BE2C (cell line): ENCODE results near the gene SPTBN1.

Source experiments
- DNase-seq: peaks from one replicate; pipeline ENCODE4 v3.0.0-alpha.2; 2020
- H3K27me3 ChIP-seq: fragments of 250-450 bp; sonication (Bioruptor Pico); 2 replicates; pipeline ENCODE4 v1.5.1; 2020; ENCODE audit warnings: mild to moderate bottlenecking
- H3K36me3 ChIP-seq: fragments of 250-450 bp; sonication (Bioruptor Pico); 2 replicates; pipeline ENCODE4 v1.5.1; 2020; ENCODE audit warnings: mild to moderate bottlenecking
- H3K4me1 ChIP-seq: fragments of 250-450 bp; sonication (Bioruptor Pico); 2 replicates; pipeline ENCODE4 v1.5.1; 2020
- H3K4me3 ChIP-seq: 2 replicates; pipeline ENCODE4 v1.5.1; 2011; ENCODE audit warnings: low read depth, low read length
- H3K9me3 ChIP-seq: fragments of 250-450 bp; sonication (Bioruptor Pico); 2 replicates; pipeline ENCODE4 v1.5.1; 2020
- CTCF ChIP-seq: IDR thresholded peaks from 2 replicates; pipeline ENCODE4 v1.5.1; 2012; ENCODE audit warnings: mild to moderate bottlenecking, low read depth, low read length

SPTBN1 gene

GRCh38 chr2:54609241-54609640 lies 153.1 kb downstream of the SPTBN1 start:
- Histone ChIP-seq H3K9me3 (no peaks in the 10 kb centered on the region), H3K27me3 (no peaks in the 10 kb centered on the region), H3K4me1 (no peaks in the 10 kb centered on the region), H3K36me3 (peaks cover 3% of the 10 kb centered on the region; the same call in 1 of the 2 replicates), H3K4me3 (no peak overlapping the region)
- no peak for DNase-seq
- TF ChIP-seq CTCF, result no peak

- no peak for TF ChIP-seq CTCF
- no peak for DNase-seq
These were observed 153.5 kb downstream of the SPTBN1 start for GRCh38 chr2:54609647-54610046.

GRCh38 chr2:54610700-54611099 lies 154.6 kb downstream of the SPTBN1 start:
- no peak overlapping the region for H3K4me3 ChIP-seq
- no peak for TF ChIP-seq CTCF
- DNase-seq, result no peak

More at GRCh38 chr2:54609647-54610046, 153.5 kb downstream of the SPTBN1 start:
- Histone ChIP-seq H3K36me3 (peaks cover 3% of the 10 kb centered on the region; the same call in 1 of the 2 replicates), H3K4me3 (no peak overlapping the region), H3K27me3 (no peaks in the 10 kb centered on the region), H3K9me3 (no peaks in the 10 kb centered on the region), H3K4me1 (no peaks in the 10 kb centered on the region)

GRCh38 chr2:54611830-54612545 lies 155.9 kb downstream of the SPTBN1 start:
- H3K4me3 ChIP-seq, result no peak overlapping the region

More at GRCh38 chr2:54610700-54611099, 154.6 kb downstream of the SPTBN1 start:
- Histone ChIP-seq H3K4me1 (no peaks in the 10 kb centered on the region), H3K27me3 (no peaks in the 10 kb centered on the region), H3K36me3 (peaks cover 3% of the 10 kb centered on the region; the same call in 1 of the 2 replicates), H3K9me3 (no peaks in the 10 kb centered on the region)

GRCh38 chr2:54613386-54613785 lies 157.3 kb downstream of the SPTBN1 start:
- Histone ChIP-seq H3K9me3 (no peaks in the 10 kb centered on the region), H3K4me3 (no peak overlapping the region), H3K36me3 (peaks cover 10% of the 10 kb centered on the region; the same call in 1 of the 2 replicates), H3K27me3 (no peaks in the 10 kb centered on the region), H3K4me1 (no peaks in the 10 kb centered on the region)
- no peak for DNase-seq
- TF ChIP-seq CTCF, result no peak

More at GRCh38 chr2:54611830-54612545, 155.9 kb downstream of the SPTBN1 start:
- Histone ChIP-seq H3K9me3 (no peaks in the 10 kb centered on the region), H3K36me3 (peaks cover 3% of the 10 kb centered on the region; the same call in 1 of the 2 replicates), H3K4me1 (no peaks in the 10 kb centered on the region), H3K27me3 (no peaks in the 10 kb centered on the region)
- DNase-seq, result no peak
- no peak for TF ChIP-seq CTCF

- peaks cover 10% of the 10 kb centered on the region; the same call in 1 of the 2 replicates for H3K36me3 ChIP-seq
- H3K4me3 ChIP-seq, result no peak overlapping the region
- no peak for DNase-seq
- TF ChIP-seq CTCF, result no peak
- no peaks in the 10 kb centered on the region for H3K27me3 ChIP-seq
- no peaks in the 10 kb centered on the region for H3K4me1 ChIP-seq
- H3K9me3 ChIP-seq, result no peaks in the 10 kb centered on the region
These were observed 157.7 kb downstream of the SPTBN1 start for GRCh38 chr2:54613794-54614257.
